GM18873 (cell line): Measurements from ENCODE around the gene PRKN.

Experiments used
- ATAC-seq: cut with Tn5 transposase; IDR thresholded peaks from one replicate; pipeline ENCODE4 v1.9.1; 2021; ENCODE audit warnings: mild to moderate bottlenecking, moderate library complexity, moderate number of reproducible peaks; ENCODE audit not compliant: unreplicated experiment, low FRiP score

The PRKN gene

GRCh38 chr6:162711376-162711775 is 16.2 kb downstream of the PRKN start:
- no peak for ATAC-seq

DNA sequence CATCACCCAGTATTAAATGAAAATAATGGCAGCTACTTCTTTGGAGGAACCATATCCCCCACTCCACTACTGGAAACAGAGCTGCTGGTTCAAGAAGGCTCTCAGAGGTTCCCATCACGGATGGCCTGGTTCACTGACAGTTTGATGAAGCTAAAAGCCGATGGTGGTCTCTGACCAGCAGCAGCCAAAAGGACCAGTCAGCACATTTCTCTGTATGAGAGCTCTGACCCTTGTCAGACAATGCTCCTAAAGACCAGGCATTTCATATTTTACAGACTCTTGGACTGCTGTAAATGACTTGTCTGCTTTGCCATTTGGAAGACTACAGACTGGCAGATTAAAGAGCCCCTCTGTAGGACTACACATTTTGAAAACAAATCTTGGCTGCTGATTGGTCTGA is 16.6 kb downstream of the PRKN start:
- ATAC-seq, result no peak

DNA sequence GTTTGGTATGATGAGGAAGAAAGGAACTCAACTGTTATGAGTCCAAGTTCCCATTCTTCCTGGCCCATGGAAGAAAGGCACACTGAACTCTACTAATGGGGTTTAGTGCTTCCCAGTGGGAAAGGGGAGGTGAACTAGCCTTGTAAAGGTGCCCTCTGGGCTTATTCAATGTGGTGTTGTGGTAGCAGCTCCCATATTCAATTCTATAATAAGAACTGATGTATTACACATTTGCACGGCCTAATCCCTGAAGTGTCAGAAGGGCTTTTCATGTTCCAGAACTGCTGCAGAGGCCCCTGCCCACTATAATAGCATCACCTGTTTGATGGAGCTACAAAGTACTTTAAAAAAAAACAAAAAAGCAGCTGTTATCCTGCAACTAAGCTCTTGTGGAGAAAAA is 17.1 kb downstream of the PRKN start:
- no peak for ATAC-seq

DNA sequence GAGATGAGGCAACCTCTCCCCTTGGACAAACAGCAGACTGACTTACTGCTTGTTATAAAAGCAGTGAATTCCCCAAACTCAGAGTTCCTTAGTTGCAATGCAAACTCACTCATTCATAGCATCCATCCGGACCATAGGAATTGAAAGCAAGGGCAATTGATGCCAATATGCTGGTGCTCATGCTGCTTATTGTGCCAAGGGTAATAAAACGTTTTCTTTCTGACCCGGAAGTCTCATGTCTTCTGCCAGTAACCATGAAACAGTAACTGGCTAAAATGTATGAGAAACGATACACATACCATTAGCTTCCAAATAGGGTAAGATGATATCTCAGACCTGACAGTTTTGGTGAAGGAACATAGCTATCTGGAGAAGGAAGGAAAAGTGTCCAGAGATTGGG is 18.1 kb downstream of the PRKN start:
- no peak for ATAC-seq

DNA sequence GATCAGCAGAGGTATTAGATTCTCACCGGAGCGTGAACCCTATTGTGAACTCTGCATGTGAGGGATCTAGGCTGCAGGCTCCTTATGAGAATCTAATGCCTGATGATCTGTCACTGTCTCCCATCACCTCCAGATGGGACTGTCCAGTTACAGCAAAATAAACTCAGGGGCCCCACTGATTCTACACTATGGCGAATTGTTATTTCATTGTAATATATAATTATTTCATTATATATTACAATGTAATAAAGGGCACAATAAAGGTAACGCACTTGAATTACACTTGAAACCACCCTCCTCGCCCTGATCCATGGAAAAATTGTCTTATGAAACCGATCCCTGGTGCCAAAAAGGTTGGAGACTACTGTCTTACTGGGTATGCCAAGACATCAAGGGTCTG is 18.6 kb downstream of the PRKN start:
- no peak for ATAC-seq

- ATAC-seq, result no peak
These were observed 21.3 kb downstream of the PRKN start for GRCh38 chr6:162706232-162706631.

- ATAC-seq, result no peak
These were observed 21.8 kb downstream of the PRKN start for GRCh38 chr6:162705736-162706135.

DNA sequence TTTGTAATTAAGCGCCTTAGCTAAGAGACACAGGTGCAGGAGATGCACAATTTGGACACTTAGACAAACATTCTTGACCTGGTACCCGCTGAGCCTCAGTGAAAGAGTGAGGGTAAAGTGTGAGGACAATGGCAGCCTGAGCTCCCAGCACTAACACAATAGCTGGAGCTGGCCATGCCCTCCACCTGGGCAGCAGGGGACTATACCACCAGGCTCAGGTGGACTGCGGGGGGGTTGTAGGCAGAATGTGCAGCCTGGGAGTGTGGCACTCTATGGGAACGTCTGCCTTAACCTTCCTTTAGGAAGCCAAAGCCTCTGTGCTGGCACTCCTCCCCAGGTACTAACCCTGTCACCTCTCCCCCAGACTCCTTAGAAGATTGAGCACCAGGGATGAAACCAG is 23.6 kb downstream of the PRKN start:
- ATAC-seq, result no peak

GRCh38 chr6:162702446-162702845 is 25.1 kb downstream of the PRKN start:
- ATAC-seq, result no peak

DNA sequence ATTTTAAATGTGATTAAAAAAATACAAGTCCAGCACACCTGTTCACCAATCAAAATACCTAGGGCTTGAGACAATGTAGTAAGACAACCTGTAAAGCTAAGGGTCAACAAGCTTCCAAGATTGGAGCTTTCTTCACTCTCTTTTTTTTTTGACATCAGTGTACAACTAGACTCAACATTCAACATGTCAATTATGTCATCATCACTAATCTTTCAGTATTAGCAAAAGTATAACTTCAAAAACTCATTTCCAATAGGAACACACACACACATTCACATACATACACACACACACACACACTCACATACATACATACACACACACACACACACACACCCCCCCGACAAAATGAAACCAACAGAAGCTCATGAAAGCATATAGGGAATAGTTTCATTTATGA is 26.0 kb downstream of the PRKN start:
- no peak for ATAC-seq

- no peak for ATAC-seq
These were observed 26.6 kb downstream of the PRKN start for GRCh38 chr6:162700966-162701365.

GRCh38 chr6:162699961-162700360 is 27.6 kb downstream of the PRKN start:
- ATAC-seq, result no peak

- ATAC-seq, result no peak
These were observed 29.1 kb downstream of the PRKN start for GRCh38 chr6:162698440-162698839.

DNA sequence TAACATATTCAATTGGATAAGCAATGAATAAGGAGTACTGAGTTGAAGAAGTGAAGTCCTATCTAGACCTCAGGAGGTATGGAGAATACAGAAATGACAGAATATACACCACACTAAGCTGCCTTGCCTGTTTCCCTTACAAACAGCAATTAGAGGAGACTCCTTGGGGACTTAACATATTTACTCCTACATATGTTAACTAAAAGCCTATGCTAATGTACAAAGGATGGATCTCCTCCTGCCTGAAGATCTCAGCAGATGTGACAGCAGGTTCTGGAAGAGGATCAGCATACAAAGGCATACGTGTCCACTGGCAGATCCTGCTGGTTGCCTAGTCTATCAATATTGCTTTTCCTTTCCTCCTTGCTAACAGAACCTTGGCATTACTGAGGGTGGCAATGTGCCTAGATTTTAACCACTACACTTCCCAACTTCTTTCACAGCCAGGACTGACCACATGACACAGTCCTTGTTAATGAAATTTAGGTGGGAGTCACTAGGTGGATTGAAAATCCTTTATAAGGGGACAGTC is 29.6 kb downstream of the PRKN start:
- no peak for ATAC-seq

DNA sequence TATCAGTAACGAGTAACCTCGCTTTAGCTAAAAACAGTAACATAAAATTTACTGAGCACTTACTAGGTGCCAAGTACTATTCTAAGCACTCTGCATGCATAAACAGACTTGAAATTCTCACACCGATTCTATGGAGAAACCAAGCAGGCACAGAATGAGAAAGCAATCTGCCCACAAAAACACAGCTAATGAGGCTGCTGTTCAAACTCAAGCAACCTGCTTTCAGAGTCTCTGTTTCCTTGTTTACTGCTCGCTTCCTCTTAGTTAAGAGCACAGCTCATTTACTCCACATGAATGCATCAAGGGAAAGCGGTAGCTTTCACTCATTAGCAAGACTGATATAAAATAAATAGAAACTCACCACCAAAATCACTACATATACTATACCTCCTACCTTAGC is 37.4 kb downstream of the PRKN start:
- no peak for ATAC-seq

DNA sequence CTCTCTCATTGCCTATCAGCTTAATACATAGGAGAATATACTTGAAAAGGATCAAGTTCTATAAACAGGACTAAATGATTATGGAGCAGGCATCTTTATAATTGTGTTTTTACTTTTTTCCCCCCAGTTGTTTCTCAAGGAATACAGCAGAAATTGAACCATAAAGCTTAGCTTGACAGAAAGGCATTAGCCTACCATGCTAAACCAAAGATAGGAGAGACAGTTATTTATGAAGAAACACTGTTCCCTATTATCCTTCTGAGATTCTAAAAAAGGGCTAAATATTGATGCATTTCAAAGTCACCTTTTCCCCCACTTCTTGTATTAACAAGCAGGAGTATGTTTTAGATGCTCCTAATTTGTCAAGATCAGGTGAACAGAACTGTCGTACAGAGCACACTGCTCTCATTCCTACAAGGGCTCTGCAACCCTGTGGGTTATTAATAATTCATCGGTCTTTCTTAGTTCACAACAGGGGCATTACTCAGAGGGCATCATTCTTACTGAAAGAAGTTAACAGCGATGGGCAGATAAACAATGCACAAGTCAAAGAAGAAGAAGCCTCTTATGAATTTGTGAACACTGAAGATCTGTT is 38.7 kb downstream of the PRKN start:
- no peak for ATAC-seq

- no peak for ATAC-seq
These were observed 42.0 kb downstream of the PRKN start for GRCh38 chr6:162685586-162685985.

- no peak for ATAC-seq
These were observed 42.6 kb downstream of the PRKN start for GRCh38 chr6:162684961-162685360.

DNA sequence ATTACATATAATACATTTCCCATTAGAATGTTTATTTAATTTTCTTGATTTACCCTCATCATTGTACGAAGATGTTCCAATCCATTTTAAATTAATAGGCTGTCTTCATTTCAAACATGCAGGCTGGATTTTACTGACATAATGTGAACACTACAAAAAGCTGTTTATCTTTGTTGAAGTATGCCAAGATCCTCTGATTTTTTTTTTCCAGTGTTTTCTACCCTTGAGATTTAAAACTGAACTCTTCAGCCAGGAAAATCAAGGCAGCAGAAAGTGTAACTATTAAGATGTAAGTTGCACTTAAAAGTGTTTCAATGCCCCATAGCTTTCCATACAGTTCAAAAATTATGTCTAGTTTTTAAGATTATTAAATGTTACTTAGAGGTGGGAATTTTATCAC is 43.5 kb downstream of the PRKN start:
- ATAC-seq, result no peak

DNA sequence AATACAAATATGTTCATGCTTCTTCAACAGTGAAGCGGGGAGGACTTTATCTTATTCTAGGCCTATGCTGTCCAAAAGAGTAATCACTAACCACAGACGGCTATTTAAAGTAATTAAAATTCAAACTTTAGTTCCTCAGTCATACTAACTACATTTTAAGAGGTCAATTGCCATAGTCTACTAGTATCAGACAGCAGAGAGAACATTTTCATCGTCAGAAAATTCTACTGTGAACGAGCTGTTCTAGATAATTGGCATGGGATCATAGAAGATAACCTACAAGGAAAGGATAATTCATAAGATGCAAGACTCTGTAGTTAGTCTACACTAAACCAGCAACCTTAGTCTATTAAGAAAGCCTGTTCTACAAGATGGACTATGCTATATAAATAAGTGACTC is 44.4 kb downstream of the PRKN start:
- no peak for ATAC-seq

GRCh38 chr6:162681447-162681846 is 46.1 kb downstream of the PRKN start:
- ATAC-seq, result no peak

- no peak for ATAC-seq
These were observed 46.7 kb downstream of the PRKN start for GRCh38 chr6:162680871-162681270.

DNA sequence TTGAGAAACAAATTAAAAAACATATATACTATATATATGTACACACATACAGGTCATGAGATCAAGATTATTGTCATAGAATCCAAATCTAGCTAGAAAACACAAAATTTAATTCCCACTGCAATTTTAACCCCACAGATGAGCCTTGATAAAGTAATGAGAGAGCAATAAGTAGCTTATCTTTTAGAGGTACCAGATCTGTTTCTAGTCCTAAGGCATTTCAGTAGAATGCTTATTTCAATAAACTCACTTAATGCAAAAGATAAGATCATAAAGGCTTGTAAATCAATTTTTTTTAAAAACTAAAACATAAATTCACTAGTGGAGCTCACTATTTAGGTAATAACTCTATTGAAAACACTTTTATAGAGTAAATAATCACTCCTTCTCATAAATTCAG is 47.2 kb downstream of the PRKN start:
- no peak for ATAC-seq
